ENCODE data around the gene TRIM43. TPM values are rescaled to one million over a fixed set of nuclear protein-coding genes. Genes with fewer than 3 reads are reported as not detected.
"Not testable (repeated sequence)": the region's sequence is repeated elsewhere in the genome, so short reads cannot be mapped to it uniquely, and the experiment has no call there.

The TRIM43 gene
- total RNA-seq, 2 donors from 2014 or later: not detected

- intact Hi-C loops (cut with DNase I, micrococcal nuclease); DNase-seq; ATAC-seq: not testable (repeated sequence)
Measured at GRCh38 chr2:95633626-95634259, 41.9 kb downstream of the TRIM43 start.

- DNase-seq; intact Hi-C loops (cut with DNase I, micrococcal nuclease): not testable (repeated sequence)
- peak; percentile 44 for ATAC-seq
Measured at GRCh38 chr2:95640515-95641288, 48.9 kb downstream of the TRIM43 start.

- ATAC-seq; intact Hi-C loops (cut with DNase I, micrococcal nuclease); DNase-seq: not testable (repeated sequence)
Measured at GRCh38 chr2:95641289-95641575, 49.4 kb downstream of the TRIM43 start.

- ATAC-seq; DNase-seq; intact Hi-C loops (cut with DNase I, micrococcal nuclease): not testable (repeated sequence)
Measured at GRCh38 chr2:95641787-95642186, 50.0 kb downstream of the TRIM43 start.

- DNase-seq; ATAC-seq; intact Hi-C loops (cut with DNase I, micrococcal nuclease): not testable (repeated sequence)
Measured at GRCh38 chr2:95642360-95642759, 50.6 kb downstream of the TRIM43 start.

DNA sequence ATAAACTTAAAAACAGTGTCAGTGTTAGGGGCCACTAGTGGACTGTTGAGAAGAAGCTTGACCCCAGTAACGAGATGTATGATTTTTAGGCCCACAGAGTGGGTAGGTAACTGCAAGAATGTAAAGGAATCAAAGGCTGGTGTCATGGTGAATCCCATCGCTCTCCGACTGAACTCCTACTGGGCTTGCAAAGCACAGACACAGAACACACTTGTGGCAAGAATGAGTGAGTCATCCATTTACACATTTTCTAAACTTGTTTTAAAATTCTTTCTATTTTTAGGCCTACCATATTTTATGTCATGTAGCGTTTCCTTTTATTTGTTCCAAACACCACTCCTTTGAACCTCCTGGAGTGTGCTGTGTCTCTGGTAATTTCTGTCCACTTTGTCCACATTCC lies 51.1 kb downstream of the TRIM43 start:
- intact Hi-C loops (cut with DNase I, micrococcal nuclease); DNase-seq; ATAC-seq: not testable (repeated sequence)

DNA sequence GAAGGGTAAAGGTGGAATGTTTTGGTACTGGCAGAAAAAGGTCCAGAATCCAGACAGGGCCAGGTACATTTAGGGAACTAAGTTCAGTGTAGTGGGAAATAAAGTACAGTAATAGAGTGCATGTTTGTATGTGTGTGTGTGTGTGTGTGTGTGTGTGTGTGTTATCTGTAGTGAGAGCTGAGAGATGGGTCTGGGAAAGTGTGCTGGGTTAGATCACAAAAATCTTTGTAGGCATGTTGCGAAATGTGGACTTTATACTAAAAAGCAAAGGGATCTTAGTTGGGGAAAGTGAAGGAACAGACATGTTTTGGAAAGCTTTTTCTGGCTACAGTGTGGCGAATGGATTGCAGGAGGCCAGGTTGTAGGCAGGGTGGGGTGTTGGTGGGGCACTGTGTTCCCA lies 53.5 kb downstream of the TRIM43 start:
- intact Hi-C loops (cut with DNase I, micrococcal nuclease); ATAC-seq; DNase-seq: not testable (repeated sequence)

- DNase-seq; intact Hi-C loops (cut with DNase I, micrococcal nuclease): not testable (repeated sequence)
- ATAC-seq: peak; percentile 93
Measured at GRCh38 chr2:95646274-95646994, 54.6 kb downstream of the TRIM43 start.

DNA sequence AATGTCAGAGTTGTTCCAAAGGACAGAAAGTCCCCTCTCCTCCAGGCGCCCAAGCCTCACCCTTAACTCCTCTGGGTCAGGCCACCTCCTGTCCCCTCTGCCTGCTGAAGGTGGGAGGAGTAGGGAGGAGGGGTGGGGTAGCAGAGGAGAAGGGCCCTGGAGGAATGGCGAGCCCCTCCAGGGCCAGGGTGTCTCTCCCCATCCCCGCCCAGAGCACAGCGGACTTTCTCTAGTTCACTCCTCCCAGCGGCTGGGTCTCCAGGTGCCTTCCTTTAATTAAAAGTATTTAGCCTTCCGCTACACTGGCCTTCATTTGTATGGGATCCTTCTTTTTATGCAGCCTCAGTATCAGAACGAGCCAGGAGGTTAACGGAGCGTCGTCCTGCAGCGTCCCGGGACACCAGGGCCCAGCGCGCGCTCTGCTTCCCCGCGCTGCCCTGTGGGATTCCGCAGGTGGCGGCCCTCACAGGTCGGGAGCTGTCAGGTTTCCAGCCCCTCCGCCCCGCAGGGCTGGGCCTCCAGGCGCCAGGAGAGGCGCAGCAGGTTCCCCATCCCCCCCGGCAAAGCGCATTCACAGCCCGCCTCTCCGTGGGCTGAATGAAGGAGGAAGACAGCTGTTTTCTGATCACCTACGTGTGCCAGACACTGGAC lies 57.2 kb downstream of the TRIM43 start:
- DNase-seq; ATAC-seq; intact Hi-C loops (cut with DNase I, micrococcal nuclease): not testable (repeated sequence)

Other genes with a start within 250 kb of the TRIM43 start
- gene FAHD2A, start 189.3 kb upstream of the TRIM43 start, total RNA-seq: 10 to 100 TPM; 31.3 to 43.1 TPM
- gene TRIM43B, start 107.2 kb upstream of the TRIM43 start, total RNA-seq: not detected